K562 (cell line): Measurements from ENCODE around the gene CDYL. TPM values are rescaled to one million over a fixed set of nuclear protein-coding genes. Genes with fewer than 3 reads are reported as not detected.
A peak's percentile ranks its signal among the peaks of the same experiment; 100 is the strongest.

ENCODE experiments used
- ATAC-seq: fragments of 200-7000 bp; cut with Tn5 transposase; 3 replicates; pipeline ENCODE4 v1.9.1; 2020; ENCODE audit warnings: moderate library complexity
- BruUV-seq: library from RNA; stranded (reverse); fragments of 400-500 nt; replicated peaks from 2 replicates; lab custom pipeline; 2021; lab: Mats Ljungman, UMichigan
- CTCF ChIA-PET: fragments of 300-600 bp; formaldehyde crosslinking; extraction: SDS; loops from one replicate; lab custom pipeline; 2021; ENCODE audit warnings: low intra/inter-chr PET ratio; lab: Yijun Ruan, JAX
- POLR2A ChIA-PET: fragments of 300-600, 350-650 bp; sonication (Branson Sonifier 250); formaldehyde crosslinking; extraction: SDS; loops from one replicate; lab custom pipeline; 2021; ENCODE audit warnings: antibody characterized with exemption, inconsistent platforms; lab: Yijun Ruan, JAX
- DNase-seq, 4 experiments: peaks; one replicate each; pipeline versions ENCODE4 v3.0.0 to v3.0.0-alpha.2; 2011 to 2018; ENCODE audit warnings: low spot score in 3 of 4, mixed read lengths in 3 of 4; ENCODE audit errors: extremely low read depth in 1 of 4
- FAIRE-seq: peaks from 2 replicates; lab custom pipeline; 2011; peaks lifted over from hg19 to GRCh38; lab: Jason Lieb, UNC
- H2AFZ ChIP-seq: 2 replicates; pipeline ENCODE4 v1.6.0; 2011; ENCODE audit warnings: low read depth, low read length, control low read depth, inconsistent platforms
- H3K27ac ChIP-seq: fragments of 200-600 bp; 3 replicates; pipeline ENCODE4 v1.8.0; 2011; ENCODE audit warnings: low read depth, mild to moderate bottlenecking, control low read depth, inconsistent platforms, low read length, moderate library complexity, mixed read lengths; ENCODE audit errors: extremely low read depth
- H3K27me3 ChIP-seq, 2 experiments: fragments of 300-600 bp in 1 of 2; 2 replicates in 1 of 2; 3 replicates in 1 of 2; pipeline versions ENCODE4 v1.6.0 to v1.8.0; 2011; ENCODE audit warnings: inconsistent platforms in 2 of 2, low read length in 2 of 2, mild to moderate bottlenecking in 1 of 2, mixed read lengths in 1 of 2, moderate library complexity in 1 of 2; ENCODE audit not compliant: control insufficient read depth in 2 of 2, insufficient read depth in 2 of 2
- H3K36me3 ChIP-seq: fragments of 300-600 bp; 3 replicates; pipeline ENCODE4 v1.8.0; 2011; ENCODE audit warnings: mild to moderate bottlenecking, low read length, inconsistent platforms; ENCODE audit not compliant: control insufficient read depth, insufficient read depth
- H3K4me1 ChIP-seq, 2 experiments: fragments of 200-600 bp in 1 of 2; replicated peaks in 1 of 2; 2 replicates in 1 of 2; 3 replicates in 1 of 2; pipeline versions ENCODE4 v1.5.1 to v1.8.0; 2011; ENCODE audit warnings: inconsistent platforms in 2 of 2, low read length in 2 of 2, mild to moderate bottlenecking in 1 of 2, mixed read lengths in 1 of 2, moderate library complexity in 1 of 2; ENCODE audit not compliant: control insufficient read depth in 2 of 2, insufficient read depth in 2 of 2
- H3K4me2 ChIP-seq: 2 replicates; pipeline ENCODE4 v1.6.1; 2011; ENCODE audit warnings: low read length, control low read depth, inconsistent platforms, mixed read lengths; ENCODE audit not compliant: insufficient read depth
- H3K4me3 ChIP-seq: fragments of 200-600 bp; sonication (generic), shearing (Covaris generic); 2 replicates; pipeline ENCODE4 v1.5.1; 2016; ENCODE audit warnings: control low read depth, inconsistent platforms
- H3K79me2 ChIP-seq: fragments of 200-600 bp; 3 replicates; pipeline ENCODE4 v1.8.0; 2011; ENCODE audit warnings: low read length, inconsistent platforms; ENCODE audit not compliant: control insufficient read depth, insufficient read depth
- H3K9ac ChIP-seq, 2 experiments: 2 replicates each; pipeline versions ENCODE4 v1.6.0 to v1.6.1; 2011; ENCODE audit warnings: low read depth in 2 of 2, low read length in 2 of 2, control low read depth in 1 of 2, inconsistent platforms in 1 of 2, mild to moderate bottlenecking in 1 of 2, mixed read lengths in 1 of 2; ENCODE audit not compliant: insufficient read depth in 1 of 2
- H3K9me1 ChIP-seq: one replicate; pipeline ENCODE4 v1.6.0; 2011; ENCODE audit warnings: inconsistent platforms, mild to moderate bottlenecking, low read length, moderate library complexity; ENCODE audit not compliant: control insufficient read depth, insufficient read depth
- H3K9me3 ChIP-seq: replicated peaks from 2 replicates; pipeline ENCODE4 v1.5.1; 2011; ENCODE audit warnings: low read depth, low read length, inconsistent platforms; ENCODE audit not compliant: control insufficient read depth, insufficient read depth
- H4K20me1 ChIP-seq: replicated peaks from 2 replicates; pipeline ENCODE4 v1.6.1; 2011; ENCODE audit warnings: low read length, inconsistent platforms, mixed read lengths; ENCODE audit not compliant: control insufficient read depth, insufficient read depth
- ADNP ChIP-seq: fragments of 200-800 bp; sonication (Bioruptor generic); IDR thresholded peaks from 2 replicates; pipeline ENCODE4 v1.6.1; 2016; ENCODE audit warnings: missing genetic modification characterization, missing compliant biosample characterization
- SP2 ChIP-seq: IDR thresholded peaks from 2 replicates; pipeline ENCODE4 v1.6.1; 2011; ENCODE audit warnings: mild to moderate bottlenecking, low read depth, low read length, moderate library complexity; ENCODE audit not compliant: poor library complexity, severe bottlenecking; ENCODE audit errors: extremely low read depth
- ZNF507 ChIP-seq: conservative IDR thresholded peaks from 2 replicates; pipeline ENCODE4 v1.6.1; 2017; ENCODE audit warnings: missing genetic modification characterization, missing compliant biosample characterization
- ZNF830 ChIP-seq: fragments of 250-450 bp; sonication (Bioruptor Pico); IDR thresholded peaks from 2 replicates; pipeline ENCODE4 v1.5.0; 2021; ENCODE audit warnings: mild to moderate bottlenecking
- WGBS: fragments of 100-300 bp; shearing (Covaris generic); methylation state at CpG from one replicate; pipeline ENCODE4 v1.1.6; 2016; ENCODE audit warnings: low coverage, mixed read lengths; ENCODE audit not compliant: insufficient coverage; ENCODE audit errors: missing lambda C conversion rate; 5-methylcytosine and 5-hydroxymethylcytosine counted together
- in situ Hi-C: fragments of 300-500 bp; cut with MboI; formaldehyde crosslinking; loops from 4 replicates; pipeline ENCODE4 v1.15.0; 2018; ENCODE audit warnings: inconsistent platforms, mixed read lengths
- intact Hi-C: fragments of 100-400 bp; cut with micrococcal nuclease; formaldehyde crosslinking; loops from 2 replicates; pipeline ENCODE4 v1.14.2; 2022
- polyA plus RNA-seq, 8 experiments: library from polyadenylated mRNA; depleted of rRNA in 4 of 8; stranded (reverse) in 5 of 8; unstranded in 3 of 8; fragments of >200 nt; fragmentation: Nextera tagmentation in 2 of 8; fragmentation: Illumina TruSeq in 1 of 8; extraction: Ambion mirVana in 2 of 8; extraction: Trizol in 1 of 8; gene quantifications; 2 replicates each; pipeline versions ENCODE4 v1.2.1 to v1.2.3, GENCODE V29; 2011 to 2014; ENCODE audit warnings: inconsistent platforms in 1 of 8, missing spikeins in 1 of 8
- total RNA-seq, 7 experiments: library from RNA; depleted of rRNA in 6 of 7; stranded (reverse); fragments of >200 nt in 6 of 7; fragmentation: Illumina TruSeq in 2 of 7; extraction: Trizol in 2 of 7; gene quantifications; 2 replicates each; pipeline versions ENCODE4 v1.2.1 to v1.2.3, GENCODE V29; 2011 to 2021; ENCODE audit warnings: low replicate concordance in 1 of 7
- TF ChIP-seq, protein P1 (sequence below), 2 experiments: fragments of 450-650 bp in 1 of 2; sonication (generic) in 1 of 2; formaldehyde crosslinking in 1 of 2; IDR thresholded peaks in 1 of 2; conservative IDR thresholded peaks in 1 of 2; 2 replicates each; pipeline versions ENCODE4 v1.6.1 to v1.8.1; 2016 to 2023; ENCODE audit warnings: mild to moderate bottlenecking in 2 of 2, moderate library complexity in 2 of 2, inconsistent platforms in 1 of 2, missing genetic modification reagents in 1 of 2
- TF ChIP-seq, protein P2 (sequence below): sonication (generic); formaldehyde crosslinking; IDR thresholded peaks from 2 replicates; pipeline ENCODE4 v1.9.0; 2022; ENCODE audit warnings: mild to moderate bottlenecking, missing genetic modification reagents
- TF ChIP-seq, protein P3 (sequence below): sonication (generic); formaldehyde crosslinking; IDR thresholded peaks from 2 replicates; pipeline ENCODE4 v1.8.1; 2023; ENCODE audit warnings: mild to moderate bottlenecking, missing genetic modification reagents

Gene CDYL
- total and polyA plus RNA-seq, 9 of the 15 experiments (the other 6 are each of a cell fraction or from before 2014, with no cell fraction given): 8.1 to 45.8 (median 40.8) TPM

DNA sequence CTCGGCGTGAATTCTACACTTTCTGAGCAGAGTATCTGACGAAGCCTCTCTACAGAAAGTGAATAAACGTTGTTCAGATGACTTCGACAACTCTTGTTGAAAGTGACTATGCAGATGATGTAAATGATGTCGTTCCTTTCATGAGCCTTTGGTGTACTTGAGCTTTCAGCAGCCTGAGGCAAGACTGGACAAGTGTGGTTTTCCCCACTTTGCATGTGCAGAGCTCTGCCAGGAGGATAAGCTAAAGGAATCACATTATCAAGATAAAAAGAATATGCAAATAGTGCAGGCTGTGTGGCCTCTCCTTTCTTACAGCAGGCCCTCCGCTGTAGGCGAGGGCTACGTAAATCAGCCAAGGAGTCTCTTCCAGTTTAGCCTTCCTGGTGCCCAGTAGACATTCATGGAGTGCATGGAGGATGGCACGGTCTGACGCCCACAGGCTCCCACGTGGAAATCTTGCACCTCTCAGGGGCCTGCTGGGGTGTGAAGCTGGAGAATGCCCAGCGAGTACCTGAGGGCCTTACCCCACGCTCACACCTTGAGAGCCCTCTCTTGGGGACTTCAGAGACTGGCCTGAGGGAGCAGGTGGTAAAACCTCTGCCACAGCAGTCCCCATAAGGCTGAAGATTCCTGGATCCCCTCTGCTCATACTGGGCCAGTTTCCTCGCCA is 172.7 kb downstream of the CDYL start (continued):
- TF ChIP-seq, protein P1, sequence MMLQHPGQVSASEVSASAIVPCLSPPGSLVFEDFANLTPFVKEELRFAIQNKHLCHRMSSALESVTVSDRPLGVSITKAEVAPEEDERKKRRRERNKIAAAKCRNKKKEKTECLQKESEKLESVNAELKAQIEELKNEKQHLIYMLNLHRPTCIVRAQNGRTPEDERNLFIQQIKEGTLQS (IDR thresholded peaks at IDR 0.05): no peak
- TF ChIP-seq, protein P1 (CRISPR knock-in tag; conservative IDR thresholded peaks at IDR 0.05): no peak
- no peak for TF ChIP-seq ZNF830 (CRISPR knock-in tag)
- no peak for TF ChIP-seq SP2
- no peak for TF ChIP-seq ADNP

DNA sequence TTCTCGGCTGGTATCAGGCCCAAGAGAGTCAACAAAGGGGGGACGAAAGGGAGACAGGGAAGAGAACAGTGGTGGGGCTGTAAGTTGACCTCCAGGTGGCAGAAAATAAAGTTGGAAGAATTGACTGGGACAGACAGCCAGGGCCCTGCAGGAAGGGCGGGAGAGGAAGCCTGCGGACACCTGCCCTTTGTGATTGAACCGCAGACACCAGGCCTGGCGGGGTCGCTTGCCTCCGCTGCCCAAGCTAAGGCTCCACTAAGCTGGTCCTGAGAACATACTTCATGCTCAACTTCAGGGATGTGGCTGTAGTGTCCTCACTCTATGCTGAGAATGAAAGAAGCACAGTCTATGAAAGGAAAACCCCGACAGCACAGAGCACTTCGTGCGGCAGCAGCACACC is 173.9 kb downstream of the CDYL start:
- TF ChIP-seq ZNF507 (tag): no peak
- TF ChIP-seq, protein P2, sequence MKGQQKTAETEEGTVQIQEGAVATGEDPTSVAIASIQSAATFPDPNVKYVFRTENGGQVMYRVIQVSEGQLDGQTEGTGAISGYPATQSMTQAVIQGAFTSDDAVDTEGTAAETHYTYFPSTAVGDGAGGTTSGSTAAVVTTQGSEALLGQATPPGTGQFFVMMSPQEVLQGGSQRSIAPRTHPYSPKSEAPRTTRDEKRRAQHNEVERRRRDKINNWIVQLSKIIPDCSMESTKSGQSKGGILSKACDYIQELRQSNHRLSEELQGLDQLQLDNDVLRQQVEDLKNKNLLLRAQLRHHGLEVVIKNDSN: no peak
- TF ChIP-seq, protein P3, sequence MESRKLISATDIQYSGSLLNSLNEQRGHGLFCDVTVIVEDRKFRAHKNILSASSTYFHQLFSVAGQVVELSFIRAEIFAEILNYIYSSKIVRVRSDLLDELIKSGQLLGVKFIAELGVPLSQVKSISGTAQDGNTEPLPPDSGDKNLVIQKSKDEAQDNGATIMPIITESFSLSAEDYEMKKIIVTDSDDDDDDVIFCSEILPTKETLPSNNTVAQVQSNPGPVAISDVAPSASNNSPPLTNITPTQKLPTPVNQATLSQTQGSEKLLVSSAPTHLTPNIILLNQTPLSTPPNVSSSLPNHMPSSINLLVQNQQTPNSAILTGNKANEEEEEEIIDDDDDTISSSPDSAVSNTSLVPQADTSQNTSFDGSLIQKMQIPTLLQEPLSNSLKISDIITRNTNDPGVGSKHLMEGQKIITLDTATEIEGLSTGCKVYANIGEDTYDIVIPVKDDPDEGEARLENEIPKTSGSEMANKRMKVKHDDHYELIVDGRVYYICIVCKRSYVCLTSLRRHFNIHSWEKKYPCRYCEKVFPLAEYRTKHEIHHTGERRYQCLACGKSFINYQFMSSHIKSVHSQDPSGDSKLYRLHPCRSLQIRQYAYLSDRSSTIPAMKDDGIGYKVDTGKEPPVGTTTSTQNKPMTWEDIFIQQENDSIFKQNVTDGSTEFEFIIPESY: peak; percentile 36; the same call in 1 of the 2 replicates
- Histone ChIP-seq H3K9ac (peak overlapping the region in 1 of 2 experiments; percentile 47; a peak in 1 of 4 replicates), H3K27ac (no peak overlapping the region), H3K4me1 (peaks cover 0 to 3% of the 10 kb centered on the region in 2 experiments; a peak in 1 of 5 replicates), H3K9me1 (peaks cover 3% of the 10 kb centered on the region), H3K4me3 (no peak overlapping the region), H3K79me2 (no peaks in the 10 kb centered on the region), H4K20me1 (no peaks in the 10 kb centered on the region; the same call in 1 of the 2 replicates), H3K4me2 (no peak overlapping the region), H3K36me3 (peaks cover 47% of the 10 kb centered on the region; the same call in 2 of the 3 replicates), H2AFZ (no peak overlapping the region), H3K9me3 (no peaks in the 10 kb centered on the region), H3K27me3 (no peaks in the 10 kb centered on the region)
- FAIRE-seq (peak; percentile 32), DNase-seq (no peak), ATAC-seq (no peak)
- WGBS: 98% methylated on average over 11 of the region's 11 CpGs
- ChIA-PET CTCF (no interaction called here), POLR2A (no interaction called here)
- intact Hi-C loops (no loop called here), in situ Hi-C loops (no loop called here)
- BruUV-seq: no TSS peak
